Measurements from ENCODE around the gene ATG4B.
"Not testable (repeated sequence)": the region's sequence is repeated elsewhere in the genome, so short reads cannot be mapped to it uniquely, and the experiment has no call there.

ATG4B gene

GRCh38 chr2:241637018-241637794 is at the start of gene ATG4B, which contains the start of gene THAP4:
TSS of gene ATG4B (plus strand) at chr2:241637693. CDS start at chr2:241637715, 22 bp downstream.
TSS of gene THAP4 (minus strand) at chr2:241637158. CDS start at chr2:241637017, 141 bp downstream.
- peak; percentile 91 for DNase-seq

- not testable (repeated sequence) for DNase-seq
Observed at GRCh38 chr2:241589863-241590262, 47.6 kb upstream of the ATG4B start.

- not testable (repeated sequence) for DNase-seq
Observed at GRCh38 chr2:241590496-241591455, 46.7 kb upstream of the ATG4B start.

- DNase-seq, result no peak
Observed at GRCh38 chr2:241592126-241592845, 45.2 kb upstream of the ATG4B start.

- DNase-seq, result no peak
Observed at GRCh38 chr2:241593271-241593670, 44.2 kb upstream of the ATG4B start.

GRCh38 chr2:241595600-241596140 is 41.8 kb upstream of the ATG4B start:
- DNase-seq, result no peak

GRCh38 chr2:241597561-241597960 is 39.9 kb upstream of the ATG4B start:
- no peak for DNase-seq

- DNase-seq, result no peak
Observed at GRCh38 chr2:241598061-241598460, 39.4 kb upstream of the ATG4B start.

- no peak for DNase-seq
Observed at GRCh38 chr2:241598487-241598886, 39.0 kb upstream of the ATG4B start.

- DNase-seq, result no peak
Observed at GRCh38 chr2:241599615-241600014, 37.9 kb upstream of the ATG4B start.

- no peak for DNase-seq
Observed at GRCh38 chr2:241601841-241602240, 35.7 kb upstream of the ATG4B start.

- no peak for DNase-seq
Observed at GRCh38 chr2:241602720-241603119, 34.8 kb upstream of the ATG4B start.

GRCh38 chr2:241603686-241604085 is 33.8 kb upstream of the ATG4B start:
- DNase-seq, result no peak

GRCh38 chr2:241606186-241606585 is 31.3 kb upstream of the ATG4B start:
- DNase-seq, result no peak

- DNase-seq, result no peak
Observed at GRCh38 chr2:241607162-241607885, 30.2 kb upstream of the ATG4B start.

- DNase-seq, result no peak
Observed at GRCh38 chr2:241608881-241609280, 28.6 kb upstream of the ATG4B start.

GRCh38 chr2:241609859-241610793 is 27.4 kb upstream of the ATG4B start:
- DNase-seq, result peak; percentile 66

- no peak for DNase-seq
Observed at GRCh38 chr2:241611062-241611461, 26.4 kb upstream of the ATG4B start.

- no peak for DNase-seq
Observed at GRCh38 chr2:241612156-241613016, 25.1 kb upstream of the ATG4B start.
